Heart left ventricle (tissue), 13 donors: ENCODE results near the gene C2CD3.

Experiments used
- POLR2A ChIP-seq, 2 donors: fragments of 450-650 bp; IDR thresholded peaks; one replicate each; pipeline ENCODE4 v1.6.1; 2017; ENCODE audit warnings: antibody characterized with exemption in 2 of 2, mild to moderate bottlenecking in 2 of 2, moderate library complexity in 2 of 2
- TF ChIP-seq, protein P1 (sequence below), 12 donors: fragments of 200-600 bp; sonication (generic) in 4 of 12; IDR thresholded peaks; one replicate each; pipeline versions ENCODE4 v1.5.0 to v1.8.0; 2018 to 2022; ENCODE audit warnings: antibody characterized with exemption in 12 of 12, mild to moderate bottlenecking in 5 of 12
- donor health status: ischemic (EF 13 %, LVEDD 7.1; RV severe dilation, severe dysfunction).
- donor health status: DM: no; HTN: yes; CAD: no.
- donor health status: DM: no; HTN: no; CAD: no.
- donor health status: ischemic (EF 25% LVEDD 6.9; RV normal size, moderate dysfunction).
- donor health status: ischemic (EF 25% LVEDD 5.7; RV mildly dilated, moderate dysfunction).
- donor health status: ischemic (EF 35%, LVEDD 5.7; RV mildly dilated, moderate dysfunction).
- donor health status: nonischemic (EF 11% LVEDD 7.7; RV severe dilation, severe dysfunction).
- donor health status: DM: yes; HTN: yes; CAD: no.
- donor health status: PGD.
- donor health status: ischemic (EF 29% LVEDD 5.4; RV normal size, mild dysfunction).
- donor health status: nonischemic (EF 23%, LVEDD 6.1; RV moderate dilation, normal function).

DNA sequence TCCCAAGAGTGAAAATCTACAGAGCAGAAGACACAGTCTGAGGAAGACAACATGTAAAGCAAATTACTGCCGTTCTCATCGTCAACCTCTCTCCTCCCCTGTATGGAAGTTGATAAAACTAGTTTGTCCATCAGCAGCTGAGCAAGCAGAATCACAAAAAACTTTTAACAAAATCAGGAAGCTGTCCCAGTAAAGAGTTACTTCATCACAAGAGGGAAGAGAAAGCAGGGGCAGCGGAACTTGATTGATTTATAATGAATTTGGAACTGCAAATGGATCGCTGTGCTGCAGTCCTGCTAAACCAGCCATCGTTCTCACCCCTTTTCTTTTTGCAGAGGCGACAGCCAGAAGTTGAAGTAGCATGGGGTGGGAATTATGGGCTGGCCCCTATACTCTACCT lies 148.3 kb downstream of the C2CD3 start:
- TF ChIP-seq, protein P1, sequence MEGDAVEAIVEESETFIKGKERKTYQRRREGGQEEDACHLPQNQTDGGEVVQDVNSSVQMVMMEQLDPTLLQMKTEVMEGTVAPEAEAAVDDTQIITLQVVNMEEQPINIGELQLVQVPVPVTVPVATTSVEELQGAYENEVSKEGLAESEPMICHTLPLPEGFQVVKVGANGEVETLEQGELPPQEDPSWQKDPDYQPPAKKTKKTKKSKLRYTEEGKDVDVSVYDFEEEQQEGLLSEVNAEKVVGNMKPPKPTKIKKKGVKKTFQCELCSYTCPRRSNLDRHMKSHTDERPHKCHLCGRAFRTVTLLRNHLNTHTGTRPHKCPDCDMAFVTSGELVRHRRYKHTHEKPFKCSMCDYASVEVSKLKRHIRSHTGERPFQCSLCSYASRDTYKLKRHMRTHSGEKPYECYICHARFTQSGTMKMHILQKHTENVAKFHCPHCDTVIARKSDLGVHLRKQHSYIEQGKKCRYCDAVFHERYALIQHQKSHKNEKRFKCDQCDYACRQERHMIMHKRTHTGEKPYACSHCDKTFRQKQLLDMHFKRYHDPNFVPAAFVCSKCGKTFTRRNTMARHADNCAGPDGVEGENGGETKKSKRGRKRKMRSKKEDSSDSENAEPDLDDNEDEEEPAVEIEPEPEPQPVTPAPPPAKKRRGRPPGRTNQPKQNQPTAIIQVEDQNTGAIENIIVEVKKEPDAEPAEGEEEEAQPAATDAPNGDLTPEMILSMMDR (IDR thresholded peaks at IDR 0.05): no peak
- TF ChIP-seq POLR2A (IDR thresholded peaks at IDR 0.05): no peak
